ENCODE measurements around the gene MACROD1.
"Not testable (repeated sequence)": the region's sequence is repeated elsewhere in the genome, so short reads cannot be mapped to it uniquely, and the experiment has no call there.

Gene MACROD1

GRCh38 chr11:63970902-63971301 is 195.0 kb downstream of the MACROD1 start:
- in situ Hi-C loops (cut with MboI; ENCODE audit: low pct_unique_long_range_greater_than_20kb, low sequenced_read_pairs, unreplicated experiment): no loop called here

GRCh38 chr11:63969461-63969860 is 196.5 kb downstream of the MACROD1 start:
- in situ Hi-C loops (cut with MboI; ENCODE audit: low pct_unique_long_range_greater_than_20kb, low sequenced_read_pairs, unreplicated experiment): no loop called here
- no peak for TF ChIP-seq CTCF (IDR thresholded peaks at IDR 0.05; ENCODE audit: extremely low read depth, insufficient read depth, missing control alignments)
- no peak for DNase-seq (ENCODE audit: low spot score)

More at GRCh38 chr11:63970902-63971301, 195.0 kb downstream of the MACROD1 start:
- TF ChIP-seq CTCF (IDR thresholded peaks at IDR 0.05; ENCODE audit: extremely low read depth, insufficient read depth, missing control alignments): no peak
- DNase-seq (ENCODE audit: low spot score): no peak

DNA sequence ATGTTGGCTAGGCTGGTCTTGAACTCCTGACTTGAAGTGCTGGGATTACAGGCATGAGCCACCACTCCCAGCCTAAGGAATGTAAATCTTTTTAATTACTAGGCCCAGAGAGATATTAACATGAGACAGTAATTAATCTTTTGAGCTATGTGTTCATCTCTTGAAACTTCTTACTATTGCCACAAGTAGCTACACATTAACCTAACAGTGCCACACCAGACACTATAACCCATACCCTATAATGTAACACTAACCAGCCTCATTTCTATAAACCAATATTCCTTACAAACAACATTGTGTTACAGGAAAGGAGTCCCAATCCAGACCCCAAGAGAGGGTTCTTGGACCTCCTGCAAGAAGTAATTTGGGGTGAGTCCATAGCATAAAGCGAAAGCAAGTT is 199.5 kb downstream of the MACROD1 start:
- in situ Hi-C loops (cut with MboI; ENCODE audit: low pct_unique_long_range_greater_than_20kb, low sequenced_read_pairs, unreplicated experiment): no loop called here
- no peak for DNase-seq (ENCODE audit: low spot score)
- TF ChIP-seq CTCF (IDR thresholded peaks at IDR 0.05; ENCODE audit: extremely low read depth, insufficient read depth, missing control alignments): no peak

GRCh38 chr11:63963895-63964294 is 202.0 kb downstream of the MACROD1 start:
- DNase-seq (ENCODE audit: low spot score); in situ Hi-C loops (cut with MboI; ENCODE audit: low pct_unique_long_range_greater_than_20kb, low sequenced_read_pairs, unreplicated experiment): not testable (repeated sequence)

GRCh38 chr11:63961608-63962412 is 204.1 kb downstream of the MACROD1 start:
- in situ Hi-C loops (cut with MboI; ENCODE audit: low pct_unique_long_range_greater_than_20kb, low sequenced_read_pairs, unreplicated experiment): no loop called here
- no peak for TF ChIP-seq CTCF (IDR thresholded peaks at IDR 0.05; ENCODE audit: extremely low read depth, insufficient read depth, missing control alignments)
- DNase-seq (ENCODE audit: low spot score): no peak

GRCh38 chr11:63958008-63958407 is 207.9 kb downstream of the MACROD1 start:
- no peak for DNase-seq (ENCODE audit: low spot score)
- no peak for TF ChIP-seq CTCF (IDR thresholded peaks at IDR 0.05; ENCODE audit: extremely low read depth, insufficient read depth, missing control alignments)
- in situ Hi-C loops (cut with MboI; ENCODE audit: low pct_unique_long_range_greater_than_20kb, low sequenced_read_pairs, unreplicated experiment): no loop called here

DNA sequence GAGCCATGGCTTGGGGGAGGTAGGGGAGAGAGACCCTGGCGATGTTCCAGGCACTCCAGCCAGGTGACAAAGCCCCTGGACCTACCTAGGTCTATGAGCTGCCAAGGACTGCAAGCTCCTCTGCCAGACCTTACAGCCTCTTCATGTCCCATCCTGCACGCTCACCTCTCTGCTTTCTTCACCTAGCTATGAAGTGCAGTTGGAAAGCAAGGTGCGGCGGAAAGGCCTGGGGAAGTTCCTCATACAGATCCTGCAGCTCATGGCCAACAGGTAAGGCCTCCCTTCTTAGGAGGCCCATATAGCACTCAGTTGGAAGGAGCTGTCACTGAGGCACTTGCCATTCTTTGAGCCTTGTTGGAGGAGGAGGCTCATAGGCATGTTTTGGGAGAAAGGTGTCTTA is 213.3 kb downstream of the MACROD1 start:
- no peak for DNase-seq (ENCODE audit: low spot score)
- in situ Hi-C loops (cut with MboI; ENCODE audit: low pct_unique_long_range_greater_than_20kb, low sequenced_read_pairs, unreplicated experiment): no loop called here
- no peak for TF ChIP-seq CTCF (IDR thresholded peaks at IDR 0.05; ENCODE audit: extremely low read depth, insufficient read depth, missing control alignments)
